Stimulated activated CD4-positive, alpha-beta T cell treated with anti-CD3 and anti-CD28 coated beads, Interleukin-1b, Interleukin-23, amount 100 ng/mL, for 24 hours (primary cell): Measurements from ENCODE around the gene TOM1L2.
"Not testable (repeated sequence)": the region's sequence is repeated elsewhere in the genome, so short reads cannot be mapped to it uniquely, and the experiment has no call there.

ENCODE experiments used
- DNase-seq, 4 experiments: peaks; one replicate each; pipeline ENCODE4 v3.0.0-alpha.2; 2020; ENCODE audit warnings: low read depth in 4 of 4, low spot score in 1 of 4

The TOM1L2 gene

DNA sequence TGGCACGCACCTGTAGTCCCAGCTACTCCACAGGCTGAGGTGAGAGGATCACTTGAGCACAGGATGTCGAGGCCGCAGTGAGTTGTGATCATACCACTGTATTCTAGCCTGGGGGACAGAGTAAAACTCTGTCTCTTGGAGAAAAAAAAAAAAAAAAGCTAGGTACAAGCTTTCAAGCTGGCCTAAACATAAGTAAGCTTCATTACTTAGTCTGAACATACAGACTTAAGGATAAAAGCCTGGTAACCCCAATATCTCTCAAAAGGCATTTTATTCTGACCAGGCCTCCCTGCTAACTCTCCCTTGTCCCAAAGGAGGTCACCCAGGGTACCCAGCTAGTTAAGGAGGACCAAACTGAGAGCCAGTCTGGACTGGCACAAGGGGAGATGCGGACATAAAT lies 46.2 kb downstream of the TOM1L2 start:
- no peak for DNase-seq

DNA sequence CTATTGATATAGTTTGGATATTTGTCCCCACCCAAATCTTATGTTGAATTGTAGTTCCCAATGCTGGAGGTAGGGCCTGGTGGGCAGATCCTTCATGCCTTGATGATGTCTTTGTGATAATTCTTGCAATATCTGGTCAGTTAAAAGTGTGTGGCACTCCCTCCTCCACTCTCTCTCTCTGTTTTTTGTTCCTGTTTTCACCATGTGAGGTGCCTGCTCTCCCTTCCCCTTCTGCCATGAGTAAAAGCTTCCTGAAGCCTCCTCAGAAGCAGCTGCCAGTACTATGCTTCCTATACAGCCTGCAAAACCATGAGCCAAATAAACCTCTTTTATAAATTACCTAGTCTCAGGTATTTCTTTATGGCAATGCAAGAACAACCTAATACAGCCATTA lies 47.3 kb downstream of the TOM1L2 start:
- DNase-seq, result no peak

DNA sequence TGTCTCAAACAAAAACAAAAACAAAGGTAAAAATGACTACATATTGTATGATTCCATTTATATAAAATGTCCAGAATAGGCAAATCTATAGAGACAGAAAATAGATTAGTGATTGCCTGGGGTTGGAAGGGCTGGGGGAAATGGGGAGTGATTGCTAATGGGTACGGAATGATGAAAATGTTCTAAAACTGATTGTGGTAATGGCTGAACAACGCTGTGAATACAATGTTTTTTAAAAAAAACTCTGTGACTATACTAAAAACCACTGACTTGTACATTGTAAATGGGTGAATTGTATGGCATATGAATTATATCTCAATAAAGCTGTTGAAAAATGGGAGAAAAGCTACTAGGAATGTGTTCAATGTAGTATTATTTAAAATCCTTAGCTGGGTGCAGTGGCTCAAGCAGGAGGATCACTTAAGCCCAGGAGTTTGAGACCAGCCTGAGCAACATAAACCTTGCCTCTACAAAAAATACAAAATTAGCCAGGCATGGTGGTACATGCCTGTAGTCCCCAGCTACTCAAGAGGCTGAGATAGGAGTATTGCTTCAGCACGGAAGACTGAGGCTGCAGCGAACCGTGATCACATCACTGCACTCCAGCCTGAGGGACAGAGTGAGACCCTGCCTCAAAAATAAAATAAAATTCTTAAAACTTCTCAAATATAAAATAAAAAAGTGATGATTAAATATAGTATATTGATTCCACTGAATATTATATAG lies 47.9 kb downstream of the TOM1L2 start:
- DNase-seq, result no peak

DNA sequence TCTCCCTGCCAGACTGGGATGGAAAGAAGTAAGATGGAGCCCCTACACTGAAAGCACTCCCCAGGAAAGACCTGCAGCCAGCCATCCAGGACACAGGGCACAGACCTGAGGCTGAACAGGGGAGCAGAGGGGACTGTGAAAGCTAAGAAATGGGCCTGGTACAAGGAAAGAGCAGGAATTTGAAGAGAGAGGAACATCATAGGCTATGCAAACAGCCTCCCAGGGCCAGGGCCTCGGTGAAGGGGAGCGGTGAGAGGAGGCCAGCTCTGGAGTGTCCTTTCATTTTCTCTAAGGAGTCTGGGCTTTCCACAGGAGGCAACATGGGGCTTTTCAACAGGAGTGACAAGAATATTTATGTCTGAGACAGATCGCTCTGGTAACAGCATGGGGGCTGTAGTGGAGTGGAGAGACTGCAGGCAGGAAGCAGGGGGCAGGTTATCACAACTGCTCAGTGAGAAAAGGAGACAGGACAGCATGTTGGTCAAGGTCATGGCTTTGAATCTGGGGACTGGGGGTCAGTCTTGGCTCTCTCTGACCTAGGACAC lies 50.1 kb downstream of the TOM1L2 start:
- DNase-seq, result no peak

DNA sequence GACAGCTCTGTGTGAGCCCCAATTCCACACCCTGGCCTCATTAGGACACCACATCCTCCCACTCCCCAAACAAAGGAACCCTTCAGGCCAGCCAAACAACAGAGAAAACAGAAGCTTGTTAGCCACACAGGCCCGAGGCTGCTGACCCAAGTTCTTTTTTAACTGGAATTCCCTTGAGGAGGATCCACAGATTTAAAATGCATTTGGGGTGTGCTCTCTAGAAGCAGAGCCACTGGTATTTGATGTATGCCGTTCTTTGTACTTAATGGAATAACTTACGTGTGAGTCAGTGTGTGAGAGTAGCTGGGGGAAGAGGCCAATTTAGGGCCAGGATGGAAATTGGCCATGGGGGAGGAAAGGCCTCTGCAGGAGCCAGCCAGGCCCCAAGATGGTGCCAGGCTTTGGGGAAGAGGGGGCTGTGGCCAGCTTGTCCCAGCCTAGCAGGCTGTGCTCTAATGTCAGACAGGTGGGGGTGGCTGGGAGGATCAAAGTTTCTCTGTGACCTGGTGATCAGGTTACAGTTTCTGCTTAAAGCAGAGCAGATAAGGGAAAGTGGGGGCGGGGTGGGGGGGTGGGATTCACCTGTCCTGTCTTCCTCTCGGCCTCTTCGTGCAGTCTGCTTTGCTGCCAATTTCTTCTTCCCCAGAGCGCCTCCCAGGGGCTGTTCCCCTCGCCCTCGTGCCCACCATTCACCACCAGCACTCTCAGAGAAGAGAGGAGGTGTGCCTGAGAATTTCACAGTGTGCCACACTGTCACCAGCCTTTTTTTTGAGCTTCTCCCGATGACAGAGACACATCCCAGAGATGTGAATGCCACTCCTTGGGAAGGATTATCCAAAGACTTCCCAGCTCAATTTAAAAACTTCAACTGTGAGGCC lies 50.8 kb downstream of the TOM1L2 start:
- DNase-seq, result no peak

DNA sequence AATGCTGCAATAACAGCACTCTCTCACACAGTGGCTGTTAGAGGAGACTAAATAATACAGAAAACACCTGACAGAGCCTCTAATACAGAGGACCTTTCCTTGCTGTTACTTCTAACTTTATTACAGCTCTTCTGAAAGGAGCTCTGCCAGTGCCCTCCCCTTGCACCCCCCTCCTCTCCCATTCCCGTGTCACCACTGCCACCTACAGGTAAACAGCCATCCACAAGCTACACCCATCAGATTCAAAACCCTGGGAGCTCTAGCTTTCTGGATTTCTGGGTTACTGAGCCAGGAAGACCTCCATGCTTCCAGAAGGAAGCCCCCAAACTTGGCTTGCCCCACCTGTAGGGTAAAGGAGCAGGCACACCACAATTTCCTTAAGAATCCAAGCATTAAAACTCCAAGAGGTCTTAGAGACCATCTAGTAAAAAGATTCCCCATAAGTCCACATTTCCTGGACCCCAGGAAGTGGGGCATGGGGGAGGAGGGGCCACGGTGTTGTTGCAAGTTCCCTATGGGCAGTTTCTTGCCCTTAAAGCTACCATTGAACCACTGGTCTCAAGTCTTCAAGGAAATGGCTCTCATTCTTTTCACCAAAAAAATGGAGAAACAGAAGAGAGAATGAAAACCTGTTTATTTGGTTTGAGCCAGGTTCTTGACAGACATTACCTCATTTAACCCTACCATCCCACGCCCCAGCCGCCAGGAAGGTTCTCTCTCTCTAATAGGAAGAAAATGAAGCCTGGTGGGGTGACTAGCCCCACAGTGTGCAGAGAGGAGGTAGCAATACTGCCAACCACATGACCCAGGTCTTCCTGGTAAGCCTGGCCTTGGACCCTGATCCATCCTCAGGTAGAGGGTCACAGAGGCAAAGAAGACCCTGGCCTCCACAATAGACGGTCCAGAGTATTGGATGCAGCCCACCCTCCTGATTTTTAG lies 52.8 kb downstream of the TOM1L2 start:
- DNase-seq, result peak; percentile 32 to 48 (median 39)

DNA sequence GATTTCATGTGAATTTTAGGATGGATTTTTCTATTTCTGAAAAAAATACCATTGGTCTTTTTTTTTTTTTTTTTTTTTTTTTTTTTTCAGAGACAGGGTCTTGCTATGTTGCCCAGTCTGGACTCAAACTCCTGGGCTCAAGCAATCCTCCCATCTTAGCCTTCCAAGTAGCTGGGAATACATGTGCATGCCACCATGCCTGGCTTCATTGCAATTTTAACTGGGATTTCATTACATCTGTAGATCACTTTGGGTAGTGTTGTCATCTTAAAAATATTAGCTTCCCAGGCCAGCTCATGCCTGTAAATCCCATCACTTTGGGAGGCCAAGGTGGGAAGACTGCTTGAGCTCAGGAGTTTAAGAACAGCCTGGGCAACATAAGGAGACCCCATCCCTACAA lies 54.8 kb downstream of the TOM1L2 start:
- DNase-seq, result no peak

DNA sequence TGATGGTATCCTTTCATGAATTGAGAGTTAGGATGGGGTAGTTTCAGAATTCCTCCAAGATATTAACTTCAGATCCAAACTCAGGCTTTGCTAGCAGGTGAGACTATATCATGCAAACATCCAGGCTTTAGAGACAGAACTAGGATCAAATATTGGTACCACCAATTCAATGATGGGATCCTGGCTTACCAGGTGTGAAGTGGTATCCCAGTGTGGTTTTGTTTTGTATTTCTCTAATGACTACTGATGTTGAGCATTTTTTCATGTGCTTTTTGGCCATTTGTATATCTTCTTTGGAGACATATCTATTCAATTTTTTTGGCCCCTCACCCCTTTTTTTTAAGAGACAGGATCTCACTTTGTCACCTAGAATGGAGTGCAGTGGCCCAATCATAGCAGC lies 57.0 kb downstream of the TOM1L2 start:
- no peak for DNase-seq

DNA sequence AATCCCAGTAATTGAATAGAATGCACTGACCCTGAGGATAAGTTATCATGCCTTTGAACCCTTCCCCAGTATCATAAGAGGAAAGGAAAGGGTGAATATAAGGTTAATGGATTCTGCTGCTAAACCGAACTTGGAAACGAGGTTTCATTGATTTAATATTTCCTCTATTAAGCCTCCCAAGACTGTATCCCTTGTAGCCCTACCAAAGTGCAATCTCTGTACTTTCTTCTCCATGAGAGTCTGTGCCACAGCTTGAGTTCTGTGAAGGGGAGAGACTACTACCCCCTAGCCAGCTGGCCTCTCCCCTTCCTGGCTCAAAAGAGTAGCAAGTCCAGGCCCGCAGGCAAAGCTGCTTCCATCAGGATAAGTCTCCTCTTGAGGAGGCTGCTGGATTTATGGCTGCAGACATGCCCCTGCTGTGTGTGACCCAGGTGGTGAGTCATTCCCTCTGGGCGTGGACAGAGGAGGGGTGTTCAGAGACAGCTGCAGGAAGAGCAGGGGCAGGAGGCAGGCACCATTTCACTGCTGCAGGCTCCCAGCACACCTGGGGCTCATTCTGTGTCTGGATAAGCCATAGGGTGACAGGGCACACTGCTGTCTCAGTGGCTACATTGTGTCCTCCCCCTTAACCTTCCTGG lies 58.4 kb downstream of the TOM1L2 start:
- peak in 1 of 4 experiments; percentile 18 for DNase-seq

DNA sequence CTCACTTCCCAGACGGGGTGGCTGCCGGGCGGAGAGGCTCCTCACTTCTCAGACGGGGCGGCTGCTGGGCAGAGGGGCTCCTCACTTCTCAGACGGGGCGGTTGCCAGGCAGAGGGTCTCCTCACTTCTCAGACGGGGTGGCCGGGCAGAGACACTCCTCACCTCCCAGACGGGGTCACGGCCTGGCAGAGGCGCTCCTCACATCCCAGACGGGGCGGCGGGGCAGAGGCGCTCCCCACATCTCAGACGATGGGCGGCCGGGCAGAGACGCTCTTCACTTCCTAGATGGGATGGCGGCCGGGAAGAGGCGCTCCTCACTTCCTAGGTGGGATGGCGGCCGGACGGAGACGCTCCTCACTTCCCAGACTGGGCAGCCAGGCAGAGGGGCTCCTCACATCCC lies 59.9 kb downstream of the TOM1L2 start:
- not testable (repeated sequence) for DNase-seq

DNA sequence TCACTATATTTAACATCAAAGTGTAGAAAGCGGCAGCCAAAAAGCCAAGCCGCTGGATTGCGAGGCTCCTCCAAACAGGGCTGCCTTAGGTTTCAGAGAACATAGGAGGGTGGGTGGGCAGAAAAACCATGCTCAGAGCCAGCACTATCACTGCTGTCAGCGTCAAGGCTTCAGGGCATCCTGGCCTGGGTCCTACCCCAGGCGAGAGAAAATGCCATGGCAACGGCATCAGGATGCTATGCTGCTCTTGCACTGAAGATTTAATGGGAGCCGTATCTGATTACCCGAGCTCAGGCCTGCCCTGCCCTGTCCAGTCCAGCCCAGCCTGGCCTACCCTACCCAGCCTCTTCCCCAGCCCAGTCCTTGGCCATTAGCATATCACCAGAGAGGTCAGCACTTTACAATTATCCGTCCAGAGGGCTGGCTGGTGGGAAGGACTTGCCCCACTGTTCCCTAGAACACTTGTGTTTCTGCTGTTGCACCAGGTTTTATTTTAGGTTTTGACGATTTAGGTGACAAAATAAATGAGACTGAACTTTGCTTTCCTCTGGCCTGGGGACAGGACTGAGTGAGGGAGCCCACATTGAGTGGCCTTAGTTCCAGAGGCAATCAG lies 61.1 kb downstream of the TOM1L2 start:
- DNase-seq, result no peak

DNA sequence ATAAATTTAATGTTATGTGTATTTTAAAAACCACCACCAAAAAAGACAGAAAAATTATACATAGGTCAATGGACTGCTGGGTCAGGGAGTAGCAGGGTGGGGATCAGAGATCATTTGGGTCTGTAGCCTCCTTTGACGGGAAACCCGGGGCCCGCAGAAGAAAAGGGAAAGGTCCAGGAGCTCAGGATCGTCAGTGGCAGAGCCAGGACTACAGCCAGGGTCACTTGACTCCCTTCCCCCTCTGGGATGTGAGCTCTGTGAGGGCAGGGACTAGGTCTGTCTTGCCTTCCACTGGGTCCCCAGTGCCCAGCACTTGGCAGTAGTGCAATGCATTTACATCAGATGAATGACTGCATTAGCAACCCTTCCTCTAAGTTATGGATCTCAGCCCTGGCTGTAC lies 62.1 kb downstream of the TOM1L2 start:
- no peak for DNase-seq

DNA sequence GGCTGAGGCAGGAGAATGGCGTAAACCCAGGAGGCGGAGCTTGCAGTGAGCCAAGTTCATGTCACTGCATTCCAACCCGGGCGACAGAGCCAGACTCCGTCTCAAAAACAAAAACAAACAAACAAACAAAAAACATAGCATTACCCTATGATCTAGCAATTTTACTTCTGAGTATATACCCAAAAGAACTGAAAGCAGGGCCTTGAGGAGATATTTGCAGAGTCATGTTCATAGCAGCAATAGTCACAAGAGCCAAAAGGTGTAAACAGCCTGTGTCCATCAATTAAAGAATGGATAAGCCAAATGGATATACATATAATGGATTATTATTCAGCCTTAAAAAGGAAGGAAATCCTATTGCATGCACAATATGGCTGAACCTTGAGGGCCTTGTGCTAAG lies 63.1 kb downstream of the TOM1L2 start:
- DNase-seq, result no peak

DNA sequence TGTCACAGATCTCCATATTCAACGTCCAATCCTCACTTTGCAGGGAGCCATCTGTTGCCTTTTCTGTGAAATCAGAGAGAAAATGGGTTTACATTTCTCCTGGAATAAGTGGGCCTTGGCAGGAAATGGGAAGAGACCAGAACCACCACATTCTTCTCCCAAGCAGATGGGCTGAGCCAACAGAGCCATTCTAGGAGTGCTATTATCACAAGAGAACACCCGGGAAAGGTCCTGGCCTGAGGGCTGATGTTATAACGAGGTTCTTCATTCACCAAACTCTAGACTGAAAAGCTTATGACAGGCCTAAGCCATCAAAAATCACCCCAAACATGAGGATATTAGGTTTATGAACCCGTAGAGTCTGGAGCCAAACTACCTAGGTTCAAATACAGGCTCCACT lies 64.7 kb downstream of the TOM1L2 start:
- no peak for DNase-seq

DNA sequence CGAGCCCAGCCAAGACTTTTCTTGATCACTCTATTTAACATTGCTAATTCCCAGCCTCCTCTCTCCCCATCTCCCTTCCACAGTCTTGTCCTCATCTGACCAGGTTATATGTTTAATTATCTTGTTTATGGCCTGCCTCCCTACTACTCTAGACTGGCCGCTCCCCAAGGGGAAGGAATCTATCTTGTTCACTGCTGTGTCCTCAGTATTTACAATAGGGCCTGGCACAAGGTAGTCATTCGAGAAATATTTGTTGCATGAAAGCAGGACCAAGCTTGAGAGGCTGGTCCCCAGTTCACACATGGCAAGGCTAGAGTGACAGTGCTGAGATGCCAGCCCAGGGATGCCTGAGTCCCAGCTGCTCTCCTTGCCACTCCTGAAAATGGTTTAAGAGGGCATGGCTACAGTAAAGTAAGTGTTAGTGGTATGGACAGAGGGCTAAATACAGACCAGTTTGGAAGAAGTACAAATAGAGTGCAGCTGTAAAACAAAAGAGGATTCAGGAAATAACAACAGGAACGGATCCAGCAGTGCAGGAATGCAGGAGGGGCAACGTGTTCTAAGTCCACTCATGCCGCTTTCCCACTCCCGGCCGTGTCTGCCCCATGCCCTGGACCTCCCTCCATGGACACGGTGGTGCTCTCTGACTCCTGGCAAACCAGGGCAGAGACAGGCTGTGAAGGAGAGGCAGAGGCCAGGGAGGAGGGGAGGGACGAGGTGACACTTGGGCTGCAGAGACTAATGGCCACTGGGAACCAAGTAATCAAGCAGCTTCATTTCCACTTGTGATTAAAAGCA lies 65.6 kb downstream of the TOM1L2 start:
- no peak for DNase-seq

DNA sequence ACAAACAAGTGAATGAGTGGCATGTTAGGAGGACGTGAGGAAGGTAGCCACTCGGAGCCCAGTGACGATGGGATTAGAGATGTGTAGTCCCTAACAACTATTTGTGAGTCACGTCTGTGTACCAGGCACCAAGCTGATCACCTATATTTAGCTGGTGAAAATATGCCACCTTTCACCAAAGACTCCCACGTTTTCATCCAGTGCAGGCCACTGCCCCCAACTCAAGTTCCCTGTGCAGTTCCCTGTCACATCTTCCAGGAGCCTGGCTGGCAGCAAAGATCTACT lies 67.2 kb downstream of the TOM1L2 start:
- no peak for DNase-seq

DNA sequence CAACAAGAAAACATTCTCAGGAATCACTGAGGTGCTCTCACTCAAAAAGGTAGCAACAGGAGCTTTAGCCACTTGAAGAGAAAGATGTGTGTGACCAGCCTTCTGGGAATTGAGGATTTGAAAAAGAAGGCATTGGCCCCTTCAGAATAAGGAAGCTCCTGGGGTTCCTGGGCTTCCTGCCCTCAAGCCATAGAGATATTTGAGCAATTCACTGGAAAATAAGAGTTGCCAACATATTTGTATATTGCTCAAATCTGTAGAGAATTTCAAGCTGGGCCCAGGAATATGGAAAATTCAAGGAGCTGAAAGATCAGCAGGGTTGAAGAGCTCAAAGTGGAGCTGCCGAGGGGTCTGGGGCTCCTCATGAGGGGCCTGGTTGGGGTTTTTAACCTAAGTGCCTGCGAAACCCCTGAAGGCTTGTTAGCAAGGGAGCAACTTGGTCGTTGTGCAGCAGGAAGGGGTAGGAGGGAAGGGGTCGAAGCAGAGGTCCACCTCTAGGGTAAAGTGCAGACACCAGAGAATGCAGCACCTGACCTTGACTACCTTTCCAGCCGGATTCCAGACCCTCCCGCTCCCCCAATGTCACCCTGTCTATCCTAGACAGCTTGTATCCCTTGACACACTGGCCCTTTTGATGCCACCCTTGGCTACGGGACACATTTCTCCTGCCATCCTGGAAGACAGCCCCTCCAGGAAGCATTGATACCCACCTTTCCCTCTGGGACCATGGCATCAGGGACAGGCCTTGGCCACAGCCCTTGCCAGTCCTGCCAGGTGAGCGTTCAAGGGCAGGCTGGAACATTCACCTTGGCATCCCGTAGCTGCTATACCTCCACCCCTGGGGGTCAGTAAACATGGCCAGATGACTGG lies 67.8 kb downstream of the TOM1L2 start:
- DNase-seq, result no peak

DNA sequence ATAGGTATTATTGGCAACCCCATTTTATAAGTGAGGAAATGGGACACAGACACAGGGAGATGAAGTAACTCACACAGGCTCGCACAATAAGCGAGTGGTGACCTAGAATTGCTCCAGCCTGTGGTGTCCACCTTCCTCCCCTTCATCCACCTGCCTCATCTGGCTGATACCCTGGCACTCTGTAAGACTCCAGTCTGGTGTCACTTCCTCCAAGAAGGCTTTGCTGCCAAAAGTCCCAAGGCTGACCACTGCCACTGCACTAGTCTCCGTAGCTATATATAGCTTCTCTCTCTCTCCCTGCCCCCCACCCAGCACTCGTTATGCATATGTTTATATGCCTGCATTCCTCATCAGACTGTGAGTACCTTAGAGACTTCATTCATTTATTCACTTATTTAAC lies 69.3 kb downstream of the TOM1L2 start:
- DNase-seq, result no peak

DNA sequence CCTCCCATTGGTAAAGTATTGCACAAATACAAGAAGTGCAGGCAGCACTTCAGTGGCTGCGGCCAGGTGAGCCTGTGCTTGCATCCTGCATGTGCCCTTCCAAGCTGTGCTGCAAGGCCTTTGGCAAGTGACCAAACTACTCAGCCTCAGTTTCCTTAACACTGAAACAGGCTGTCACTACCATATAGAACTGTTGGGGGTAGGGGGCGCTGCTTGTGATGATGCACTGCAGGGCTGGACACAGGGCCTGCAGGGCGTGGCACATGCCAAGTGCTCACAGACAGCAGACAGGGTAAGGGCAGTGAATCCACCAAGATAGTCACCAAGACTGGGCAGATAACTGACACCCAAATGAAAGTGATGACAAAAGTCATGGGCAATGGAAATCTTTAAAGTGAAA lies 69.8 kb downstream of the TOM1L2 start:
- no peak for DNase-seq
